Stimulated activated naive CD8-positive, alpha-beta T cell treated with anti-CD3 and anti-CD28 coated beads, Interleukin-15, amount 100 ng/mL, for 72 hours (primary cell): ENCODE data around the gene TSC22D4.
A peak's percentile ranks its signal among the peaks of the same experiment; 100 is the strongest.
"Not testable (repeated sequence)": the region's sequence is repeated elsewhere in the genome, so short reads cannot be mapped to it uniquely, and the experiment has no call there.

Experiments
- ATAC-seq: fragments of 150-1000 bp; cut with Tn5 transposase; 2 replicates; pipeline ENCODE4 v1.10.0; 2021; ENCODE audit warnings: mild to moderate bottlenecking, moderate library complexity
- DNase-seq, 2 donors: peaks; one replicate each; pipeline ENCODE4 v3.0.0; 2021 to 2022
- H3K27ac Mint-ChIP-seq, 2 donors: one replicate each; pipeline ENCODE4 v1.8.0; 2022; ENCODE audit warnings: mild to moderate bottlenecking in 2 of 2, mixed read lengths in 2 of 2, moderate library complexity in 2 of 2
- H3K27me3 Mint-ChIP-seq: one replicate; pipeline ENCODE4 v1.8.0; 2022; ENCODE audit warnings: mixed read lengths
- H3K4me1 Mint-ChIP-seq: one replicate; pipeline ENCODE4 v1.8.0; 2022; ENCODE audit warnings: mild to moderate bottlenecking, mixed read lengths
- H3K4me3 Mint-ChIP-seq, 2 donors: one replicate each; pipeline ENCODE4 v1.8.0; 2022; ENCODE audit warnings: mild to moderate bottlenecking in 2 of 2, mixed read lengths in 2 of 2, moderate library complexity in 1 of 2
- H3K9me3 Mint-ChIP-seq, 2 donors: one replicate each; pipeline ENCODE4 v1.8.0; 2022; ENCODE audit warnings: mixed read lengths in 2 of 2

Gene TSC22D4

GRCh38 chr7:100504887-100505611, 26.0 kb upstream of the TSC22D4 start:
- DNase-seq (no peak), ATAC-seq (no peak)
- no peaks in the 10 kb centered on the region for H3K4me1 Mint-ChIP-seq
- no peak overlapping the region for H3K4me3 Mint-ChIP-seq
- H3K9me3 Mint-ChIP-seq = no peaks in the 10 kb centered on the region
- no peak overlapping the region for H3K27ac Mint-ChIP-seq
- H3K27me3 Mint-ChIP-seq = no peaks in the 10 kb centered on the region

- H3K27me3 Mint-ChIP-seq, H3K27ac Mint-ChIP-seq, H3K4me1 Mint-ChIP-seq, H3K4me3 Mint-ChIP-seq, DNase-seq, H3K9me3 Mint-ChIP-seq, ATAC-seq: not testable (repeated sequence)
These were observed 25.0 kb upstream of the TSC22D4 start for GRCh38 chr7:100504031-100504430.

GRCh38 chr7:100500743-100501142, 21.7 kb upstream of the TSC22D4 start:
- H3K4me1 Mint-ChIP-seq, H3K4me3 Mint-ChIP-seq, H3K27me3 Mint-ChIP-seq, DNase-seq, ATAC-seq, H3K9me3 Mint-ChIP-seq, H3K27ac Mint-ChIP-seq: not testable (repeated sequence)

- H3K4me3 Mint-ChIP-seq = no peak overlapping the region
- no peaks in the 10 kb centered on the region for H3K27me3 Mint-ChIP-seq
- no peak overlapping the region for H3K27ac Mint-ChIP-seq
- no peak for DNase-seq
- peaks cover 19% of the 10 kb centered on the region for H3K4me1 Mint-ChIP-seq
- no peaks in the 10 kb centered on the region for H3K9me3 Mint-ChIP-seq
- no peak for ATAC-seq
These were observed 17.5 kb upstream of the TSC22D4 start for GRCh38 chr7:100496509-100496908.

- H3K27ac Mint-ChIP-seq = peak overlapping the region; percentile 42 to 58
- peak; percentile 62 to 63 for DNase-seq
These were observed 14.7 kb upstream of the TSC22D4 start for GRCh38 chr7:100493476-100494264.

GRCh38 chr7:100492738-100493475, 13.9 kb upstream of the TSC22D4 start:
- no peaks in the 10 kb centered on the region for H3K9me3 Mint-ChIP-seq
- ATAC-seq = peak; percentile 2
- no peak for DNase-seq
- H3K27ac Mint-ChIP-seq = peak overlapping the region; percentile 10 to 42
- peak overlapping the region; percentile 69 to 76 for H3K4me3 Mint-ChIP-seq
- no peaks in the 10 kb centered on the region for H3K27me3 Mint-ChIP-seq
- peaks cover 25% of the 10 kb centered on the region for H3K4me1 Mint-ChIP-seq

More at GRCh38 chr7:100493476-100494264, 14.7 kb upstream of the TSC22D4 start:
- peak; percentile 86 for ATAC-seq
- H3K4me1 Mint-ChIP-seq = peaks cover 25% of the 10 kb centered on the region
- H3K27me3 Mint-ChIP-seq = no peaks in the 10 kb centered on the region
- peak overlapping the region; percentile 67 to 76 for H3K4me3 Mint-ChIP-seq
- H3K9me3 Mint-ChIP-seq = no peaks in the 10 kb centered on the region

GRCh38 chr7:100491192-100491578, 12.2 kb upstream of the TSC22D4 start:
- H3K27ac Mint-ChIP-seq = no peak overlapping the region
- H3K9me3 Mint-ChIP-seq = no peaks in the 10 kb centered on the region
- ATAC-seq (no peak), DNase-seq (no peak)
- no peaks in the 10 kb centered on the region for H3K27me3 Mint-ChIP-seq
- peaks cover 25% of the 10 kb centered on the region for H3K4me1 Mint-ChIP-seq
- H3K4me3 Mint-ChIP-seq = no peak overlapping the region

GRCh38 chr7:100490483-100491191, 11.6 kb upstream of the TSC22D4 start:
- no peaks in the 10 kb centered on the region for H3K9me3 Mint-ChIP-seq
- H3K27me3 Mint-ChIP-seq = no peaks in the 10 kb centered on the region
- H3K4me1 Mint-ChIP-seq = peaks cover 25% of the 10 kb centered on the region
- ATAC-seq (no peak), DNase-seq (no peak)
- H3K27ac Mint-ChIP-seq = no peak overlapping the region
- H3K4me3 Mint-ChIP-seq = no peak overlapping the region

GRCh38 chr7:100489824-100490223, 10.8 kb upstream of the TSC22D4 start:
- ATAC-seq (no peak), DNase-seq (peak in 1 of 2 donors; percentile 39)
- peaks cover 25% of the 10 kb centered on the region for H3K4me1 Mint-ChIP-seq
- no peak overlapping the region for H3K27ac Mint-ChIP-seq
- H3K9me3 Mint-ChIP-seq = no peaks in the 10 kb centered on the region
- H3K27me3 Mint-ChIP-seq = no peaks in the 10 kb centered on the region
- H3K4me3 Mint-ChIP-seq = no peak overlapping the region

- Mint-ChIP-seq H3K4me3 (no peak overlapping the region), H3K27me3 (no peaks in the 10 kb centered on the region), H3K27ac (no peak overlapping the region), H3K9me3 (no peaks in the 10 kb centered on the region), H3K4me1 (peaks cover 22% of the 10 kb centered on the region)
- ATAC-seq (no peak), DNase-seq (no peak)
These were observed 10.1 kb upstream of the TSC22D4 start for GRCh38 chr7:100489121-100489520.

- H3K9me3 Mint-ChIP-seq = no peaks in the 10 kb centered on the region
- no peaks in the 10 kb centered on the region for H3K27me3 Mint-ChIP-seq
- ATAC-seq (no peak), DNase-seq (no peak)
- peaks cover 17% of the 10 kb centered on the region for H3K4me1 Mint-ChIP-seq
- H3K27ac Mint-ChIP-seq = no peak overlapping the region
- no peak overlapping the region for H3K4me3 Mint-ChIP-seq
These were observed 9.5 kb upstream of the TSC22D4 start for GRCh38 chr7:100488333-100489095.

GRCh38 chr7:100486753-100487446, 7.9 kb upstream of the TSC22D4 start:
- ATAC-seq (no peak), DNase-seq (no peak)
- peaks cover 15% of the 10 kb centered on the region for H3K4me1 Mint-ChIP-seq
- no peak overlapping the region for H3K27ac Mint-ChIP-seq
- H3K9me3 Mint-ChIP-seq = no peaks in the 10 kb centered on the region
- H3K4me3 Mint-ChIP-seq = no peak overlapping the region
- H3K27me3 Mint-ChIP-seq = no peaks in the 10 kb centered on the region

GRCh38 chr7:100486111-100486636, 7.2 kb upstream of the TSC22D4 start:
- Mint-ChIP-seq H3K9me3 (no peaks in the 10 kb centered on the region), H3K4me1 (peaks cover 15% of the 10 kb centered on the region), H3K27ac (no peak overlapping the region), H3K4me3 (no peak overlapping the region), H3K27me3 (no peaks in the 10 kb centered on the region)
- DNase-seq = no peak
- no peak for ATAC-seq

GRCh38 chr7:100485471-100485876, 6.5 kb upstream of the TSC22D4 start:
- H3K27me3 Mint-ChIP-seq = no peaks in the 10 kb centered on the region
- ATAC-seq (no peak), DNase-seq (no peak)
- no peak overlapping the region for H3K4me3 Mint-ChIP-seq
- H3K27ac Mint-ChIP-seq = no peak overlapping the region
- peaks cover 15% of the 10 kb centered on the region for H3K4me1 Mint-ChIP-seq
- no peaks in the 10 kb centered on the region for H3K9me3 Mint-ChIP-seq
